WTC11 (cell line): ENCODE measurements around the gene KIFC3.

Experiments
- CTCF ChIP-seq: fragments of 200-600 bp; IDR thresholded peaks from 2 replicates; pipeline ENCODE4 v1.8.0; 2022; ENCODE audit warnings: antibody characterized with exemption
- MYBL2 ChIP-seq: sonication (generic); formaldehyde crosslinking; IDR thresholded peaks from 2 replicates; pipeline ENCODE4 v1.8.1; 2023; ENCODE audit warnings: mild to moderate bottlenecking, moderate library complexity, missing genetic modification reagents
- TCF7 ChIP-seq: sonication (generic); formaldehyde crosslinking; IDR thresholded peaks from 2 replicates; pipeline ENCODE4 v1.8.0; 2022; ENCODE audit warnings: mild to moderate bottlenecking, low read depth, missing genetic modification reagents, moderate library complexity
- TF ChIP-seq, protein P1 (sequence below): sonication (generic); formaldehyde crosslinking; IDR thresholded peaks from 2 replicates; pipeline ENCODE4 v1.8.1; 2022; ENCODE audit warnings: mild to moderate bottlenecking, moderate library complexity, missing genetic modification reagents
- TF ChIP-seq, protein P2 (sequence below): sonication (generic); formaldehyde crosslinking; IDR thresholded peaks from 2 replicates; pipeline ENCODE4 v1.8.1; 2023; ENCODE audit warnings: mild to moderate bottlenecking, missing genetic modification reagents, moderate library complexity

DNA sequence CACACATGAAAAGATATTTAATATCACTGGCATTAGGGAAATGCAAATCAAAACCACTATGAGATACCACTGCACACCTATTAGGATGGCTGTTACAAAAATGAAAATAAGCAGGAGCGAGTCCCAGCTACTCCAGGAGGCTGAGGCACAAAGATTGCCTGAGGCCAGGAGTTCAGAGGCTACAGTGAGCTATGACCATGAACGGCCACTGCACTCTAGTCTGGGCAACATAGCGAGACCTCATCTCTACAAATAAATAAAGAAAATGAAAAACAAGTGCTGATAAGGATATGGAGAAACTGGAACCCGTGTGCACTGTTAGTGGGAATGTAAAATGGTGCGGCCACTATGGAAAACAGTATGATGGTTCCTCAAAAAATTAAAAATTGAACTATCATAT, 23.6 kb downstream of the KIFC3 start:
- TF ChIP-seq TCF7 (CRISPR knock-in tag) (no peak), MYBL2 (no peak), CTCF (no peak)
- TF ChIP-seq, protein P1, sequence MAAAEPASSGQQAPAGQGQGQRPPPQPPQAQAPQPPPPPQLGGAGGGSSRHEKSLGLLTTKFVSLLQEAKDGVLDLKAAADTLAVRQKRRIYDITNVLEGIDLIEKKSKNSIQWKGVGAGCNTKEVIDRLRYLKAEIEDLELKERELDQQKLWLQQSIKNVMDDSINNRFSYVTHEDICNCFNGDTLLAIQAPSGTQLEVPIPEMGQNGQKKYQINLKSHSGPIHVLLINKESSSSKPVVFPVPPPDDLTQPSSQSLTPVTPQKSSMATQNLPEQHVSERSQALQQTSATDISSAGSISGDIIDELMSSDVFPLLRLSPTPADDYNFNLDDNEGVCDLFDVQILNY (CRISPR knock-in tag), result no peak
- TF ChIP-seq, protein P2, sequence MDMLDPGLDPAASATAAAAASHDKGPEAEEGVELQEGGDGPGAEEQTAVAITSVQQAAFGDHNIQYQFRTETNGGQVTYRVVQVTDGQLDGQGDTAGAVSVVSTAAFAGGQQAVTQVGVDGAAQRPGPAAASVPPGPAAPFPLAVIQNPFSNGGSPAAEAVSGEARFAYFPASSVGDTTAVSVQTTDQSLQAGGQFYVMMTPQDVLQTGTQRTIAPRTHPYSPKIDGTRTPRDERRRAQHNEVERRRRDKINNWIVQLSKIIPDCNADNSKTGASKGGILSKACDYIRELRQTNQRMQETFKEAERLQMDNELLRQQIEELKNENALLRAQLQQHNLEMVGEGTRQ, result no peak
